Small intestine (tissue), 16 donors: Measurements from ENCODE around the gene KIAA0319L. TPM values are rescaled to one million over a fixed set of nuclear protein-coding genes. Genes with fewer than 3 reads are reported as not detected.
A peak's percentile ranks its signal among the peaks of the same experiment; 100 is the strongest.

Source experiments
- DNase-seq, 2 donors: peaks; one replicate each; pipeline versions ENCODE4 v3.0.0 to v3.0.0-alpha.2; 2013
- FAIRE-seq: peaks from 2 replicates; lab custom pipeline; 2012; peaks lifted over from hg19 to GRCh38; lab: Jason Lieb, UNC
- H3K27ac ChIP-seq, 3 donors: one replicate each; pipeline ENCODE4 v1.5.1; 2013; ENCODE audit warnings: low read length in 2 of 3, mild to moderate bottlenecking in 2 of 3, control low read depth in 1 of 3, inconsistent platforms in 1 of 3, low read depth in 1 of 3, moderate library complexity in 1 of 3
- H3K27me3 ChIP-seq, 3 donors: one replicate each; pipeline ENCODE4 v1.6.1; 2013; ENCODE audit warnings: low read length in 3 of 3, inconsistent platforms in 1 of 3; ENCODE audit not compliant: control insufficient read depth in 3 of 3, insufficient read depth in 3 of 3
- H3K36me3 ChIP-seq, 3 donors: one replicate each; pipeline ENCODE4 v1.6.1; 2013; ENCODE audit warnings: low read length in 3 of 3, inconsistent platforms in 1 of 3, low read depth in 1 of 3, mild to moderate bottlenecking in 1 of 3, moderate library complexity in 1 of 3; ENCODE audit not compliant: control insufficient read depth in 3 of 3, insufficient read depth in 2 of 3
- H3K4me1 ChIP-seq, 3 donors: one replicate each; pipeline ENCODE4 v1.6.1; 2013; ENCODE audit warnings: low read length in 2 of 3, inconsistent platforms in 1 of 3, low read depth in 1 of 3, mild to moderate bottlenecking in 1 of 3, moderate library complexity in 1 of 3; ENCODE audit not compliant: control insufficient read depth in 3 of 3, insufficient read depth in 2 of 3
- H3K4me3 ChIP-seq, 3 donors: one replicate each; pipeline ENCODE4 v1.5.1; 2013; ENCODE audit warnings: low read length in 3 of 3, control low read depth in 1 of 3, inconsistent platforms in 1 of 3, low read depth in 1 of 3, mild to moderate bottlenecking in 1 of 3, moderate library complexity in 1 of 3
- H3K9me3 ChIP-seq, 2 donors: one replicate each; pipeline ENCODE4 v1.6.1; 2013; ENCODE audit warnings: low read depth in 1 of 2, low read length in 1 of 2; ENCODE audit not compliant: control insufficient read depth in 2 of 2, insufficient read depth in 1 of 2
- WGBS, 3 donors: extraction: QIAGEN DNeasy Blood & Tissue Kit; methylation state at CpG; one replicate each; pipeline ENCODE4 v1.1.7; 2013; 5-methylcytosine and 5-hydroxymethylcytosine counted together
- long read RNA-seq, 10 donors: transcript quantifications; one replicate each; lab custom pipeline, GENCODE V29; 2026
- polyA plus RNA-seq, 4 donors: library from polyadenylated mRNA; stranded (reverse) in 3 of 4; unstranded in 1 of 4; fragments of 200-250 nt in 3 of 4; fragments of 120-200 nt in 1 of 4; gene quantifications; one replicate each; pipeline versions ENCODE4 v1.2.1 to v1.2.3, GENCODE V29; 2013
- donor health status: healthy with polysubstance abuse.
- donor health status: control.
- donor health status: control.
- donor health status: Bipolar disorder and iron deficiency.
- donor health status: healthy.

Gene KIAA0319L
- polyA plus RNA-seq, result 10 to 100 TPM; 14.1 to 66.4 (median 21.9) TPM
- long read RNA-seq, donor 1, result 0 reads
- long read RNA-seq, donor 2, partial matches to known transcripts, result 0 of 3 reads
- long read RNA-seq, donor 2, other reads (novel, unspliced or antisense), result 0 of 3 reads
- long read RNA-seq, donor 3, partial matches to known transcripts, result 22 of 23 reads
- long read RNA-seq, donor 3, other reads (novel, unspliced or antisense), result 0 of 23 reads
- long read RNA-seq, donor 4, result 0 reads
- long read RNA-seq, donor 5, full-length matches to known transcripts, result 1 of 1 reads
- long read RNA-seq, donor 5, partial matches to known transcripts, result 0 of 1 reads
- long read RNA-seq, donor 5, other reads (novel, unspliced or antisense), result 0 of 1 reads
- long read RNA-seq, donor 6, partial matches to known transcripts, result 12 of 13 reads
- long read RNA-seq, donor 6, other reads (novel, unspliced or antisense), result 0 of 13 reads
- long read RNA-seq, donor 7, result 0 reads
- long read RNA-seq, donor 8, result 0 reads
- long read RNA-seq, donor 9, result 0 reads
- long read RNA-seq, donor 10, full-length matches to known transcripts, result 4 of 4 reads
- long read RNA-seq, donor 10, partial matches to known transcripts, result 0 of 4 reads
- long read RNA-seq, donor 10, other reads (novel, unspliced or antisense), result 0 of 4 reads

- FAIRE-seq, result no peak
Measured at GRCh38 chr1:35557118-35557610, at the start of gene KIAA0319L. TSS of gene KIAA0319L (minus strand) at chr1:35557403. CDS start at chr1:35554491, 2,912 bp downstream.

DNA sequence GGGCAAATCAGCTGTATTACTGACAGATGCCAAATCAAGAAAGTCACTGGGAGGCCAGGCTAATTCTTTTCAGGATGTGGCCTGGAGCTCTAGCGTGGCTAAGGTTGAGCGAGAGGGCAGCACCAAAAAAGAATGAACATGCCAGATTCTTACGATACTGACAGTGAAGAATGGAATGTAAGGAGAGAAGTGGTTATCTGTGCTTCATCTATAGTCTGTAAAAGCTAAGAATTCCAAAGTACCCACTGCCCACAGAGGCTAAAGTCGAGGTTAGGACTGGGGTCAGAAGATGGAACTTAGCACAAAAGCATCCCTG, 48.6 kb upstream of the KIAA0319L start:
- no peaks in the 10 kb centered on the region for H3K4me1 ChIP-seq
- DNase-seq (no peak), FAIRE-seq (no peak)
- WGBS, 3 donors, result 87 to 96% (median 95%) methylated on average over 4 of the region's 4 CpGs
- H3K36me3 ChIP-seq, result peaks cover 12 to 45% (median 23%) of the 10 kb centered on the region in 3 donors
- no peak overlapping the region for H3K4me3 ChIP-seq
- H3K27ac ChIP-seq, result no peak overlapping the region
- H3K27me3 ChIP-seq, result no peaks in the 10 kb centered on the region
- H3K9me3 ChIP-seq, result no peaks in the 10 kb centered on the region

More at GRCh38 chr1:35557118-35557610, at the start of gene KIAA0319L:
- peak within 1 kb of the TSS; percentile 81 to 99 (median 98) for H3K27ac ChIP-seq
- H3K27me3 ChIP-seq, result no peaks in the 10 kb centered on the region
- peak in 1 of 2 donors; percentile 87 for DNase-seq
- peaks cover 5 to 18% (median 9%) of the 10 kb centered on the region in 3 donors for H3K4me1 ChIP-seq
- no peaks in the 10 kb centered on the region for H3K9me3 ChIP-seq
- peaks cover 0 to 27% (median 3%) of the 10 kb centered on the region in 3 donors for H3K36me3 ChIP-seq
- H3K4me3 ChIP-seq, result peak within 1 kb of the TSS; percentile 80 to 96 (median 86)
- WGBS, 3 donors, result 1% methylated on average over 21 to 39 of the region's 39 CpGs

DNA sequence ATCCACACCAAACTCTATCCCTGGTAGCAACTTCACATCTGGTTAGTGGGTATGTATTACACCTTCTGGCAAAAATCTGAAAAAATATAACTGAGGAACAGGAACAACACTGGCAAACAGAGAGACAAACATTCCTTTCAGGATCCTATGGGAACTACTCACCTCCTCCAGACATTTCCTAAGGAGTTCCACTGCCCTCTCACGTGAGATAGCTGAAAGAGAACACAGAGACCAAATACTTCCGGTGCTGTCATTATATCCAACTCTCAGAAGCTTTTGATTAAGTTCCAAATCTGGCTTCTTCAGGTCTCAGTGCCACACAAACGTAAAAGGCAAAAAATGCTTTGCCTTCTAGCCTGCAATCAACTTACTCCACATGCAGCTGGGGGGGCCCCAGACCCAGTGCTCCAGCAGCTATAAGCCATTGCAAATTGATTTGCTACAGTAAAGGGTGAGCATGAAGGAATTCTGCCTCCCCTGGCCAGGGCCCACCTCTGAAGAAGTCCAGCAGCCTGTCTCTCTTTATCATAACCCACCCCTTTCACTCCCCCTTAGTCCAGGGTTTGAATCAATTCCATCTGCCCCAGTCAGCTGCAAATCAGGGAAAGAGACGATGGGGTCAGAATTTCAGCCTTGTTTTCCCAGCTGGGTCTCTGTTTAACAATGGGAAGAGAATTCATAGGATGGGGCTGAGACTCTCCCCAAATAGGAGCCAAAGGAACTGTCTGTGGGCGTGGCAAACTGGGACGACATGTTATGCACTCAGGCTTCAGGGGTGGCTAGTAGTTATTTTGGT, 48.1 kb upstream of the KIAA0319L start:
- H3K4me1 ChIP-seq, result no peaks in the 10 kb centered on the region
- no peak overlapping the region for H3K4me3 ChIP-seq
- H3K36me3 ChIP-seq, result peaks cover 15 to 45% (median 23%) of the 10 kb centered on the region in 3 donors
- DNase-seq (no peak), FAIRE-seq (no peak)
- no peaks in the 10 kb centered on the region for H3K9me3 ChIP-seq
- WGBS, 3 donors, result 87 to 95% (median 95%) methylated on average over 6 of the region's 6 CpGs
- no peaks in the 10 kb centered on the region for H3K27me3 ChIP-seq
- H3K27ac ChIP-seq, result no peak overlapping the region

- H3K27me3 ChIP-seq, result no peaks in the 10 kb centered on the region
- H3K4me1 ChIP-seq, result no peaks in the 10 kb centered on the region
- DNase-seq (no peak), FAIRE-seq (no peak)
- no peak overlapping the region for H3K4me3 ChIP-seq
- no peak overlapping the region for H3K27ac ChIP-seq
- H3K9me3 ChIP-seq, result no peaks in the 10 kb centered on the region
- 72 to 86% (median 83%) methylated on average over 4 of the region's 4 CpGs for WGBS, 3 donors
- peaks cover 11 to 40% (median 20%) of the 10 kb centered on the region in 3 donors for H3K36me3 ChIP-seq
Measured at GRCh38 chr1:35603941-35604340, 46.7 kb upstream of the KIAA0319L start.

DNA sequence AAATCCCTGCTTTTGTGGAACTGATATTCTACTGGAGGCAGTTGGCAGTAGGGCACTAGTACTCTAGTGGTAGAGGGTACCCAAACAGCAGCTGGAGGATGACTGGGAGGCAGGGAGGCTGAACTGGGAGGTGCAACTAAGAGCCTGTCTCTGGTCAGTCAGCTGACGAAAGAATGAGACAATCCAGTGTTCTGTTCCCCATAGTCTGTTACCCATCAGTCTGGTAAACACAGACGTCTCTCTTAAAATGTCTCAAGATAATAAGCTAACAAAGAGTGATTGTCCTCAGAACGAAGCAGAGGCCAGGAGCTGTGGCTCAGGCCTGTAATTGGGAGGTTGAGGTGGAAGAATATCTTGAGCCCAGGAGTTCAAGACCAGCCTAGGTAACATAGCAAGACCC, 46.3 kb upstream of the KIAA0319L start:
- H3K36me3 ChIP-seq, result peaks cover 11 to 41% (median 16%) of the 10 kb centered on the region in 3 donors
- no peak overlapping the region for H3K27ac ChIP-seq
- no peak for FAIRE-seq
- H3K4me3 ChIP-seq, result no peak overlapping the region
- 59 to 68% (median 63%) methylated on average over 3 of the region's 3 CpGs for WGBS, 3 donors
- no peaks in the 10 kb centered on the region for H3K9me3 ChIP-seq
- H3K4me1 ChIP-seq, result no peaks in the 10 kb centered on the region
- DNase-seq, result no peak
- no peaks in the 10 kb centered on the region for H3K27me3 ChIP-seq

DNA sequence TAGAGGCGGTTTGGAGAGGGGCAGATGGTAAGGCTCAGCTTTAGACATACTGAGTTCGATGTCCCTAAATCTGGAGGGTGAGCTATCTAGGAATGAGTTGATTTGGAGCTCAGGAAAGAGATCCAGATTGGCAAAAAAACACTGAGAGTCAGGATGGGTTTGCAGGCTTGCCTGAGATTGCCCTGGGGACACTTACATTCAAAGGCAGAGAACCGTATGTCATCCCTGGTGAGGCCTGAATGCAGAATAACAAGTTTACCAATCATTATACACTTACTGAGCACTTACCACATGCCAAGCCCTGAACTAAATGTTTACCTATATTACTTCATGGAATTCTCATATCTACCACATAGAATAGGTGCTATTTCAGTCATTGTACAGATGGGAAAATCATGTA, 43.4 kb upstream of the KIAA0319L start:
- H3K27me3 ChIP-seq, result no peaks in the 10 kb centered on the region
- H3K36me3 ChIP-seq, result peaks cover 10 to 37% (median 15%) of the 10 kb centered on the region in 3 donors
- no peaks in the 10 kb centered on the region for H3K9me3 ChIP-seq
- no peak overlapping the region for H3K4me3 ChIP-seq
- no peak for DNase-seq
- no peak overlapping the region for H3K27ac ChIP-seq
- WGBS, 3 donors, result 96 to 99% (median 97%) methylated on average over 3 of the region's 3 CpGs
- H3K4me1 ChIP-seq, result no peaks in the 10 kb centered on the region
- no peak for FAIRE-seq

DNA sequence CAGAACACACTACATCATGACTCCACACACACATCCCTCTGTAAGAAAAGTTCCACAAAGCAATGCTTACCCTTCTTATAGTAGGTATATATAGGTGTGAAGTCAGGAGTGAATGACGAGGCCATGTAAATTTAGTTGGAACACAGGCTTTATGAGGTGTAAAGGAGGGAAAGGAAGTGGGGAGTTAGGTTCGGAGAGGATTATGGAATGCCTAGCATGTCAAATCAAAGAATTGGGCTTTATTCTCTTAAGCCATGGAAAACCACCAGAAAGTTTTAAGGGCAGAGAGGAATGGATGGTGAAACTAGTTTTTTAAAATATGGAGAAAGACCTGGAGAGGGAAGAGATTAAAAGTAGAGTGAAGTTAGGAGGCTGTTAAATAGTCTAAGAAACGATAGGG, 42.2 kb upstream of the KIAA0319L start:
- DNase-seq (no peak), FAIRE-seq (no peak)
- Histone ChIP-seq H3K4me3 (no peak overlapping the region), H3K4me1 (no peaks in the 10 kb centered on the region), H3K9me3 (no peaks in the 10 kb centered on the region), H3K27me3 (no peaks in the 10 kb centered on the region), H3K27ac (no peak overlapping the region), H3K36me3 (peaks cover 8 to 32% (median 10%) of the 10 kb centered on the region in 3 donors)
- 84 to 93% (median 86%) methylated on average over 3 of the region's 3 CpGs for WGBS, 3 donors

DNA sequence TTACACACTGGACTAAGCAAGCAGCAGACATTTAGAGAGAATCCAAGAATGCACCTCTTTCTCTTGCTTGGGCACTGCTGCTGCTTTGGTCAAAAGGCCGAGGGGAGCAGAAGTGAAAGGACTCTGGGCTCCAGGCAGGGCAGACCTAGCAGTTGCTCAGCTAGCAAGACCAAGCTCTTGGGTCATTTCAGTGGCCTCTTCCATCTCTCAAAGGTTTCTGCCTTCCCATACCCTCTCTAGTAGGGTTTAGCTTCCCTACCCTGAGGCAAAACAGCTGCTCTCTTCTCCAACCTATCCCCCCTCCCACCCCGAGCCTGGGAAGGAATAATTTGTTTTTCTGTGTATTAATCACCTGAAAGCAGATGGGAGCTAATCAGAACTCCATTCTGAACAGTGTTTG, 41.7 kb upstream of the KIAA0319L start:
- Histone ChIP-seq H3K36me3 (peaks cover 7 to 31% (median 10%) of the 10 kb centered on the region in 3 donors), H3K4me1 (no peaks in the 10 kb centered on the region), H3K9me3 (no peaks in the 10 kb centered on the region), H3K27me3 (no peaks in the 10 kb centered on the region), H3K4me3 (no peak overlapping the region), H3K27ac (no peak overlapping the region)
- 73 to 77% (median 75%) methylated on average over 2 of the region's 2 CpGs for WGBS, 3 donors
- no peak for FAIRE-seq
- DNase-seq, result no peak
